OCI-LY3 (cell line): ENCODE data around the gene UNC93B1.
"Not testable (repeated sequence)": the region's sequence is repeated elsewhere in the genome, so short reads cannot be mapped to it uniquely, and the experiment has no call there.

Source experiments
- H2AFZ ChIP-seq: fragments of 200-600, 300-600 bp; shearing (Covaris generic); 2 replicates; pipeline ENCODE4 v1.6.0; 2014; ENCODE audit warnings: antibody characterized with exemption, low read depth, low read length
- H3K27ac ChIP-seq: fragments of 200-600, 300-600 bp; sonication (generic); 2 replicates; pipeline ENCODE4 v1.5.1; 2014; ENCODE audit warnings: mild to moderate bottlenecking, low read length, moderate library complexity, mixed read lengths
- H3K27me3 ChIP-seq: fragments of 200-600, 300-600 bp; sonication (generic); 2 replicates; pipeline ENCODE4 v1.6.1; 2014; ENCODE audit warnings: low read depth, low read length, mixed read lengths
- H3K36me3 ChIP-seq: fragments of 200-600, 300-600 bp; sonication (generic); replicated peaks from 2 replicates; pipeline ENCODE3; 2014; ENCODE audit warnings: low read depth, low read length, mixed read lengths
- H3K4me1 ChIP-seq: fragments of 300-600, 200-600 bp; sonication (generic); 2 replicates; pipeline ENCODE4 v1.6.1; 2014; ENCODE audit warnings: low read length, mixed read lengths
- H3K4me2 ChIP-seq: fragments of 200-600, 300-600 bp; sonication (generic); 2 replicates; pipeline ENCODE4 v1.6.1; 2014; ENCODE audit warnings: low read length, mixed read lengths
- H3K4me3 ChIP-seq: fragments of 300-600, 200-600 bp; sonication (generic); 2 replicates; pipeline ENCODE4 v1.5.1; 2014; ENCODE audit warnings: antibody characterized with exemption, mild to moderate bottlenecking, low read length, moderate library complexity
- H3K79me2 ChIP-seq: fragments of 300-600, 200-600 bp; shearing (Covaris generic); 2 replicates; pipeline ENCODE4 v1.6.1; 2014; ENCODE audit warnings: mild to moderate bottlenecking, low read length, mixed read lengths
- H3K9ac ChIP-seq: fragments of 300-600, 200-600 bp; shearing (Covaris generic); 2 replicates; pipeline ENCODE4 v1.6.0; 2014; ENCODE audit warnings: mild to moderate bottlenecking, low read length, moderate library complexity
- H3K9me3 ChIP-seq: fragments of 200-600, 300-600 bp; shearing (Covaris generic); 2 replicates; pipeline ENCODE4 v1.6.1; 2014; ENCODE audit warnings: low read length, mixed read lengths; ENCODE audit not compliant: insufficient read depth
- H4K20me1 ChIP-seq: fragments of 200-600, 300-600 bp; sonication (generic); 2 replicates; pipeline ENCODE4 v1.6.1; 2016; ENCODE audit warnings: low read length, mixed read lengths; ENCODE audit not compliant: insufficient read depth
- TF ChIP-seq, protein P1 (sequence below): fragments of 200-600, 300-600 bp; sonication (generic); IDR thresholded peaks from 2 replicates; pipeline ENCODE4 v1.5.1; 2014; ENCODE audit warnings: antibody characterized with exemption, low read length, low read depth

UNC93B1 gene

DNA sequence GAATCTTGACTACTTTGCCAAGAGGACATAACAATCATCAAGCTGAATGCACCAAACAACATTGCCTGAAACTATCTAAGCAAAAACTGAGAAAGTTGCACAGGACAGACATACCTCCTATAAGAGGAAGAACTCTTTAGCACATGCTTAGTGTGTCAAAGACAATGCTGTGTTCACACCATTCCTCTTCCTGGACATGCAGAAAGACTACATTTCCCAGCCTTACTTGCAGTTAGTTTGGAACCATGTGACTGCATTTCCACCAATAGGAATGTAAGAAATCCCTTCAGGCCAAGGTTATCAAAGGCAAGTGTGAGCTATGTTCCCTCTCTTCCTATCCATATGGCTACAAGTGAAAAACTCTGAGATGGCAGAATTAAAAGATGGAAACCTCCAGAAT lies 39.2 kb downstream of the UNC93B1 start:
- not testable (repeated sequence) for H3K79me2 ChIP-seq, H3K4me3 ChIP-seq, H3K9me3 ChIP-seq, H3K4me1 ChIP-seq, H4K20me1 ChIP-seq, H3K4me2 ChIP-seq, H3K9ac ChIP-seq, H3K36me3 ChIP-seq, H2AFZ ChIP-seq, H3K27me3 ChIP-seq, H3K27ac ChIP-seq

DNA sequence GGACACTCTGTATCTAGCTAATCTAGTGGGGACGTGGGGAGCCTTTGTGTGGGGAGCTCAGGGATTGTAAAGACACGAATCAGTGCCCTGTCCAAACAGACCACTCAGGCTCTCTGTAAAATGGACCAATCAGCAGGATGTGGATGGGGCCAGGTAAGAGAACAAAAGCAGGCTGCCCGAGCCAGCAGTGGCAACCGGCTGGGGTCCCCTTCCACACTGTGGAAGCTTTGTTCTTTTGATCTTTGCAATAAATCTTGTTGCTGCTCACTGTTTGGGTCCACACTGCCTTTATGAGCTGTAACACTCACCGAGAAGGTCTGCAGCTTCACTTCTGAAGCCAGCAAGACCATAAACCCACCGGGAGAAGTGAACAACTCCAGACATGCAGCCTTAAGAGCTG lies 40.0 kb downstream of the UNC93B1 start:
- not testable (repeated sequence) for H3K27ac ChIP-seq, H3K27me3 ChIP-seq, H3K9me3 ChIP-seq, H2AFZ ChIP-seq, H3K4me2 ChIP-seq, H3K36me3 ChIP-seq, H4K20me1 ChIP-seq, H3K4me1 ChIP-seq, H3K9ac ChIP-seq, H3K4me3 ChIP-seq, H3K79me2 ChIP-seq

DNA sequence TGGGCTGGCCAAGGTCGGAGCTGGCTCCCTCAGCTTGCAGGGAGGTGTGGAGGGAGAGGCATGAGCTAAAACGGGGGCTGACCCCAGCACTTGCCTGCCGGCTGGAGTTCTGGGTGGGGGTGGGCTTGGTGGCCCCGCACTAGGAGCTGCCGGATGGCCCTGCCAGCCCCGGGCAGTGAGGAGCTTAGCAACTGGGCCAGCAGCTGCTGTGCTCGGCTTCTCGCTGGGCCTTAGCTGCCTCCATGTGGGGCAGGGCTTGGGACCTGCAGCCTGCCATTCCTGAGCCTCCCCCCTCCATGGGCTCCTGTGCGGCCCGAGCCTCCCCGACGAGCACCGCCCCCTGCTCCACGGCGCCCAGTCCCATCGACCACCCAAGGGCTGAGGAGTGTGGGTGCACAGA lies 40.7 kb downstream of the UNC93B1 start:
- not testable (repeated sequence) for H3K79me2 ChIP-seq, H3K9me3 ChIP-seq, H2AFZ ChIP-seq, H3K27ac ChIP-seq, H4K20me1 ChIP-seq, H3K4me3 ChIP-seq, H3K36me3 ChIP-seq, H3K9ac ChIP-seq, H3K4me2 ChIP-seq, H3K27me3 ChIP-seq, H3K4me1 ChIP-seq

DNA sequence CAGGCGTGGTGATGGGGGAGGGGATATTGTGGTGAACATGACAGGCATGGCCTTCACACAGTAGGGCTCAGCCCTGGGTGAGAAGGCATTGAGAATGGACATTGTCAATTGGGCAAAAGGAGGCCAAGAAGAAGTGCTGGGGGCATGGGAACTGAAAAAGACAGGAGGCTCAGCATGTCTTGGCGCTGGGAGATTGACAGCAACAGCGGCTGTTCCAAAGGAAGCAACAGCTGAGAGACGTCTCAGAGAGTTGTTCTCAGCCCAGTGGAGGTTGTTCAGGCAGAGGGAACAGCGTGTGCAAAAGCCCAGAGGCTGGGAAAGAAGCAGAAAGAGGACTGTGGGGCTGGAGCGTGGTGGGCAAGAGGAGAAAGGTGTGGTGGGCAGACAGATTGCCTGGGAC lies 47.7 kb downstream of the UNC93B1 start:
- not testable (repeated sequence) for H3K27ac ChIP-seq, H3K4me1 ChIP-seq, H4K20me1 ChIP-seq, H3K9ac ChIP-seq, H3K4me2 ChIP-seq, H3K9me3 ChIP-seq, H3K79me2 ChIP-seq, H3K27me3 ChIP-seq, H3K4me3 ChIP-seq, H2AFZ ChIP-seq, H3K36me3 ChIP-seq

DNA sequence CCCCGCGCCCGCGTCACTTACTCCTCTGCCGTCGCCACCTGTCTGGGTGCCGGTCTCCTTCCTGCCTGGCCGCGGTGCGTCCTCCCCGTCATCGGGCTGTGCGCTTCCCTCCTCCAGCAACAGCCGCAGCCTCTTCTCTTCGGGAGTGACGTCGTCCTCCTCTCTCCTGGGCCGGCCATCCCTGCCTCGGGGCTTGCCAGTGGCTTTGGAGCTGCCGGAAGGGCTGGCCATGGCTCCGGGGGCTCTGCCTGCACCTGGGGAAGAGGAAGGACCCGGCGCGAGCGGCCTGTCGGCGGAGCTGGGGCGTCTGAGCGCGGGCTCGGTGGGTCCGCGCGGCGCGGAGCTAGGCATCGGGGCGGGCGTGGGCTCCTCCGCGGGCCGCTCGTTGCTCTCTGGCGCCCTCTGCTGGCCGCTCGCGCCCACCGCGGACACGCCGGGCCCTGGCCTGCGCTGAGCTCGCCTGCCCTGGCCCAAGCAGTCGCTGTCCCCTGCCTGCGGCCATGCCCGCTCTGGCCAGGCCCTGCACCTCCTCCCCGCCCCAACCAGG lies 48.4 kb downstream of the UNC93B1 start:
- H3K9ac ChIP-seq, H3K27ac ChIP-seq, H3K4me1 ChIP-seq, H3K27me3 ChIP-seq, H3K9me3 ChIP-seq, H2AFZ ChIP-seq, H3K79me2 ChIP-seq, H3K36me3 ChIP-seq, H4K20me1 ChIP-seq: not testable (repeated sequence)
- TF ChIP-seq, protein P1, sequence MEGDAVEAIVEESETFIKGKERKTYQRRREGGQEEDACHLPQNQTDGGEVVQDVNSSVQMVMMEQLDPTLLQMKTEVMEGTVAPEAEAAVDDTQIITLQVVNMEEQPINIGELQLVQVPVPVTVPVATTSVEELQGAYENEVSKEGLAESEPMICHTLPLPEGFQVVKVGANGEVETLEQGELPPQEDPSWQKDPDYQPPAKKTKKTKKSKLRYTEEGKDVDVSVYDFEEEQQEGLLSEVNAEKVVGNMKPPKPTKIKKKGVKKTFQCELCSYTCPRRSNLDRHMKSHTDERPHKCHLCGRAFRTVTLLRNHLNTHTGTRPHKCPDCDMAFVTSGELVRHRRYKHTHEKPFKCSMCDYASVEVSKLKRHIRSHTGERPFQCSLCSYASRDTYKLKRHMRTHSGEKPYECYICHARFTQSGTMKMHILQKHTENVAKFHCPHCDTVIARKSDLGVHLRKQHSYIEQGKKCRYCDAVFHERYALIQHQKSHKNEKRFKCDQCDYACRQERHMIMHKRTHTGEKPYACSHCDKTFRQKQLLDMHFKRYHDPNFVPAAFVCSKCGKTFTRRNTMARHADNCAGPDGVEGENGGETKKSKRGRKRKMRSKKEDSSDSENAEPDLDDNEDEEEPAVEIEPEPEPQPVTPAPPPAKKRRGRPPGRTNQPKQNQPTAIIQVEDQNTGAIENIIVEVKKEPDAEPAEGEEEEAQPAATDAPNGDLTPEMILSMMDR = peak; percentile 60
- Histone ChIP-seq H3K4me2 (peak overlapping the region; percentile 60), H3K4me3 (peak overlapping the region; percentile 59)

DNA sequence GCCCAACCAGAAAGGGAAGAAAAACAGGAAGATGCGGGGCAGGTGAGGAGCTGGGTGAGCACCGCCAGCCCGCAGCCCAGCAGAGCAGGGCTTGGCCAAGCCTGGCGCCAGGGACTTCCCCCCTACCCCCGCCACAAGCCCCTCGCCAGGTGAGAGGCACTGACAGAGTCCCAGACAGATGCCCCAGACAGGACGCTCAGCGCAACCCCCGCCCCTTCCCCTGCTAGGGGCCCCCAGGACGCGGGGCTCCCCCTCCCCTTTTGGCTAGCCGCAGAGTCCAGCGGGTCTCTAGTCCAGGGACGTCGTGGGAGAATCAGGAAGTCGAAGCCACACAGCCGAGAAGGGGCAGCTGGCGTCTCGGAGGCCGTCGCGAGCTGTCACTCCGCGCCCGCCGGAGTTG lies 48.9 kb downstream of the UNC93B1 start:
- not testable (repeated sequence) for H3K9ac ChIP-seq, H3K27me3 ChIP-seq, H3K79me2 ChIP-seq, H3K9me3 ChIP-seq, H2AFZ ChIP-seq, H3K4me1 ChIP-seq, H3K4me2 ChIP-seq, H4K20me1 ChIP-seq, H3K27ac ChIP-seq, H3K36me3 ChIP-seq, H3K4me3 ChIP-seq

DNA sequence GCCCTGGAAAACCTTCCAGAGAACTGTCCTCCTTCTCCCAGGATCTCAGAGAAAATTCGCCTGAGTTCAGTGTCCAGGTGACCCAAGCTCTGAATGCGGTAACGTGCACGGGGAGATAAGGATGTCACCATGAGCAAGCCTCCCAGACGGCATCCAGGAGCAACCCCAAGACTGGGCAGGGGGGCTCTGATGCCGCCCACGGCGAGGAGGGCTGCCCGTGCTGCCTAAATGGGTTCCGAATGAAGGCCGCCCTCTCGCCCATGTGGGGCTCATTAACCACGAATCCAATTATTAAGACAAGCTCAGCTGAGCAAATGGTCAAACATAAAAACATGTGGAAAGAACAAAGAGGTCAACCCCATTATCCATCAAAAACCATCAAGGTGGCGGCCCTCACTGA lies 49.6 kb downstream of the UNC93B1 start:
- not testable (repeated sequence) for H3K4me3 ChIP-seq, H3K36me3 ChIP-seq, H3K9me3 ChIP-seq, H3K4me1 ChIP-seq, H3K27me3 ChIP-seq, H3K9ac ChIP-seq, H3K4me2 ChIP-seq, H4K20me1 ChIP-seq, H2AFZ ChIP-seq, H3K27ac ChIP-seq, H3K79me2 ChIP-seq

DNA sequence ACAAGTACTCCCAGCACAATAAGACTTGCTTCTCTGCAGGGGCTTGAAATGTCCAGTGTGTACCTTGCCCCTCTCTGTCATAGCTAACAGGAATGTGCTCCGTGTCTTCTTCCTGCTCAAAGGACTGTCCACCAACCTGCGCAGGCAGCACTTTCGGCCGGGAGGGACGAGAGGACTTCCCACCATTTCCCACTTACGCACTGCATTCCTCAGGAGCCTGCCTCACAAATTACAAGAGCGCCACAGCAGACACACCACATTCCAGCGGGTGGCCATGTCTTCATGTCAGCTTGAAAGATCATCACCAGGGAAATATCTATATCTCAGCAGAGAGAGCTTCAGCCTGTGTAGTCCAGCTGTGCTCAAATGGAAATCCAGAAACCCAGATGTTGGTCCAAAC lies 53.2 kb downstream of the UNC93B1 start:
- not testable (repeated sequence) for H3K4me3 ChIP-seq, H3K79me2 ChIP-seq, H3K9me3 ChIP-seq, H3K36me3 ChIP-seq, H3K27me3 ChIP-seq, H3K4me2 ChIP-seq, H2AFZ ChIP-seq, H3K4me1 ChIP-seq, H3K27ac ChIP-seq, H4K20me1 ChIP-seq, H3K9ac ChIP-seq

DNA sequence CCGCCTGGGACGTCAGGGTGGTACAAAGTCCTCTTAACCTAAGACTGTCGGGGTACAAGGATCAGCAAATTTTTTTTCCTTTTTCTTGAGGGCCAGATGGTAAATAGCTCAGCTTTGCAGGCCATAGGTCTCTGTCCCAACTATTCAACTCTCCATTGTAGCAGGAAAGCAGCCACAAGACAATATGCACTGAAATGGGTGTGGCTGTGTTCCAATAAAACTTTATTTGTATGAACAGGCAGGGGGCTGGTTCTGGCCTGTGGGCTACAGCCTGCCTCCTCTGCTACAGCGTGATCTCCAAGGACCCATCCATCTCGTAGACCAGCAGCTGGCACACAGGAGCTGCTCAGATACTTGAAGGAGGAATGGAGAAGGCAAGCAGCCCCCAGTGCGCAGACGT lies 56.1 kb downstream of the UNC93B1 start:
- not testable (repeated sequence) for H3K4me3 ChIP-seq, H3K27me3 ChIP-seq, H4K20me1 ChIP-seq, H3K27ac ChIP-seq, H3K9ac ChIP-seq, H3K9me3 ChIP-seq, H2AFZ ChIP-seq, H3K4me1 ChIP-seq, H3K79me2 ChIP-seq, H3K36me3 ChIP-seq, H3K4me2 ChIP-seq
